Activated T-cell treated with anti-CD3 and anti-CD28 coated beads, Interleukin-2, amount 50 U/mL, for 4 hours (primary cell): ENCODE data around the gene KREMEN1. TPM values are rescaled to one million over a fixed set of nuclear protein-coding genes. Genes with fewer than 3 reads are reported as not detected.
"Not testable (repeated sequence)": the region's sequence is repeated elsewhere in the genome, so short reads cannot be mapped to it uniquely, and the experiment has no call there.

Source experiments
- ATAC-seq, 2 donors: fragments of 200-7000 bp; cut with Tn5 transposase; one replicate each; pipeline ENCODE4 v1.10.0; 2021
- DNase-seq: peaks from one replicate; pipeline ENCODE4 v3.0.0-alpha.2; 2020
- H3K27me3 Mint-ChIP-seq: one replicate; pipeline ENCODE4 v1.8.0; 2021; ENCODE audit warnings: low read depth, mixed read lengths
- H3K36me3 Mint-ChIP-seq: one replicate; pipeline ENCODE4 v1.8.0; 2022; ENCODE audit warnings: mixed read lengths; ENCODE audit not compliant: insufficient read depth
- H3K4me1 Mint-ChIP-seq: one replicate; pipeline ENCODE4 v1.8.0; 2021; ENCODE audit warnings: low read depth, mixed read lengths
- H3K4me3 Mint-ChIP-seq: one replicate; pipeline ENCODE4 v1.8.0; 2021; ENCODE audit warnings: mild to moderate bottlenecking, moderate library complexity, mixed read lengths
- H3K9me3 Mint-ChIP-seq: one replicate; pipeline ENCODE4 v1.8.0; 2021; ENCODE audit warnings: mixed read lengths
- total RNA-seq, 3 donors: library from RNA; stranded (reverse); gene quantifications; one replicate each; pipeline ENCODE4 v1.2.1, GENCODE V29; 2021

The KREMEN1 gene
- total RNA-seq, 3 donors from 2014 or later, result 0.03 to 0.33 (median 0.03) TPM

DNA sequence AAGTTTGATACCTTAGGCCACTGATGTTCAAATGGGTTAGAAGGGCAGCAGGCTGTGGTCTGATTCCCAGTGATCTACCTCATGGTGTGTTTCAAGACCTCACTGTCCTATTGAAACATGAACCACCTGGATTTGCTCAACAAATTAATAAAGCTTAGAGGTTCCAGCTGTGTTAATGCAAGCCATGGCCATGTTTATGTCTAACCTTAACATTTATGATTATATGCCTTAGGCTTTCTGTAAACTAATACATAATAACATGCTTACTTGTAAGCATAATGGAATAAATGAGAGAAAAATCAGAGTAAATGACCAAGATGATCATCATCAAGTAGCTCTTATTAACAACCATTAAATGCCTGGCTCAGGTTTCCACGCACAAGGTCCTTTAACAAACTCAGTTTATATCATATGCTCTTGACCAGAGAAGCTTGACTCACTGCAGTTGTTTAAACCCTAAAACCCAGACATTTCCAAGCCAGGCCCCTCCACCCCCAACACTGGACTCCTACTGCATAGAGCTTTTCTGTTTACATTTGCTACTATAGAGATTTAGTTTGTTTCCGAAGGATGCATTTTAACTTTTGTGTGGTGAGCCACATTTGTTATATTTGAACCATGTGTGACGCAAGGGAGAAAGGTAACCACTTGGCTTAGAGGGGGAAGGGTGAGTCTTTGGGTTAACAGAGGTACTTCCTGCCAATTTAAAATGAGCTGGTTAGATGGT, 43.7 kb downstream of the KREMEN1 start:
- no peak for DNase-seq
- Mint-ChIP-seq H3K27me3 (peaks cover 55% of the 10 kb centered on the region), H3K4me1 (no peaks in the 10 kb centered on the region), H3K4me3 (no peak overlapping the region), H3K9me3 (peaks cover 8% of the 10 kb centered on the region), H3K36me3 (no peaks in the 10 kb centered on the region)
- no peak for ATAC-seq

- Mint-ChIP-seq H3K36me3 (no peaks in the 10 kb centered on the region), H3K9me3 (peaks cover 8% of the 10 kb centered on the region), H3K4me1 (no peaks in the 10 kb centered on the region), H3K4me3 (no peak overlapping the region), H3K27me3 (peaks cover 49% of the 10 kb centered on the region)
- DNase-seq (no peak), ATAC-seq (no peak)
Measured at GRCh38 chr22:29117799-29118477, 45.1 kb downstream of the KREMEN1 start.

- not testable (repeated sequence) for ATAC-seq, DNase-seq
Measured at GRCh38 chr22:29120098-29120912, 47.5 kb downstream of the KREMEN1 start.

GRCh38 chr22:29121124-29121523, 48.3 kb downstream of the KREMEN1 start:
- Mint-ChIP-seq H3K4me3 (no peak overlapping the region), H3K4me1 (no peaks in the 10 kb centered on the region), H3K9me3 (peaks cover 8% of the 10 kb centered on the region), H3K36me3 (no peaks in the 10 kb centered on the region), H3K27me3 (peaks cover 27% of the 10 kb centered on the region)
- DNase-seq (no peak), ATAC-seq (no peak)

More at GRCh38 chr22:29120098-29120912, 47.5 kb downstream of the KREMEN1 start:
- H3K27me3 Mint-ChIP-seq, result peaks cover 35% of the 10 kb centered on the region
- H3K9me3 Mint-ChIP-seq, H3K4me1 Mint-ChIP-seq, H3K36me3 Mint-ChIP-seq, H3K4me3 Mint-ChIP-seq: not testable (repeated sequence)

DNA sequence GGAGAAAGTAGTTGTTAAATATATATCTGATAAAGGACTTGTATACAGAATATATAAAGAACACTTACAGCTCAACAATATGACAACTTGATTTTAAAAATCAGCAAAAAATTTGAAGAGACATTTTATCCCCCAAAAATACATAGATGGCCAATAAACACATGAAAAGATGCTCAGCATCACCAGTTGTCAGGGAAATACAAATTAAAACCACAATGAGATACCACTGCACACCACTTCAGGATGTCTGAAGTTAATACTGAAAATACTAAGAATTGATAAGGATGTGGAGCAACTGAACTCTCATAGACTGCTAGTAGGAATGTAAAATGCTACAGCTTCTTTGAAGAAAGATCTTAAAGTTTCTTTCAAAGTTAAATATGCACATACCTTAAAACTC, 49.2 kb downstream of the KREMEN1 start:
- no peak overlapping the region for H3K4me3 Mint-ChIP-seq
- H3K9me3 Mint-ChIP-seq, result peaks cover 8% of the 10 kb centered on the region
- no peaks in the 10 kb centered on the region for H3K36me3 Mint-ChIP-seq
- ATAC-seq (no peak), DNase-seq (no peak)
- H3K27me3 Mint-ChIP-seq, result peaks cover 22% of the 10 kb centered on the region
- no peaks in the 10 kb centered on the region for H3K4me1 Mint-ChIP-seq

DNA sequence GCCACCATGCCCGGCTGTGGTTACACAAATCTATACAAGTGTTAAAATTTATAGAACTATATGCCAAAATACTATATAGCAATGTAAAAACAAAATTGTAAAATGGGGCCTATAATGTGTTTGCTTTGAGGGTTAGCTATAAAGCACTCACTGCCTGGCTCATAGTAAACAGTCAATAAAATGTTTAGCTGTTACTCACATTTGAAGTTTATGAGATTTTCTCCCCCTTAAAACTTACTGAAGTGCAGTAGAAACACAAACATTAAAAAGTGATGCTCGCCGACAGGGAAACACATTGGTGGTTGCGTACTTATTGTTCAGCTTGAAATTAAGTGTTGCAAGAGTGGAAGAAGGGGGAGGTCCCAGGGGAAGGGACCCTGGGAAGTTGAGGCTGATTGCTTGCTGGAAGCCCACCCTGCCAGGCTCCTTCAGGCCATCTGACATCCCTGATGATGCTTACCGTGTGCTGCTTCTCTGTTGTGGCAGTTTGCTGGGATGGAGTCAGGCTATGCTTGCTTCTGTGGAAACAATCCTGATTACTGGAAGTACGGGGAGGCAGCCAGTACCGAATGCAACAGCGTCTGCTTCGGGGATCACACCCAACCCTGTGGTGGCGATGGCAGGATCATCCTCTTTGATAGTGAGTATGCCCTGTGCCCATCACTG, 52.1 kb downstream of the KREMEN1 start:
- no peak for ATAC-seq

GRCh38 chr22:29125443-29125778, 52.6 kb downstream of the KREMEN1 start:
- Mint-ChIP-seq H3K4me1 (no peaks in the 10 kb centered on the region), H3K9me3 (no peaks in the 10 kb centered on the region), H3K27me3 (peaks cover 3% of the 10 kb centered on the region), H3K36me3 (no peaks in the 10 kb centered on the region), H3K4me3 (no peak overlapping the region)
- DNase-seq (no peak), ATAC-seq (no peak)

More for the DNA sequence above, 52.1 kb downstream of the KREMEN1 start:
- H3K4me3 Mint-ChIP-seq, result no peak overlapping the region
- DNase-seq, result no peak
- H3K4me1 Mint-ChIP-seq, result no peaks in the 10 kb centered on the region
- H3K9me3 Mint-ChIP-seq, result peaks cover under 1% of the 10 kb centered on the region
- no peaks in the 10 kb centered on the region for H3K36me3 Mint-ChIP-seq
- H3K27me3 Mint-ChIP-seq, result peaks cover 4% of the 10 kb centered on the region

GRCh38 chr22:29125844-29126243, 53.0 kb downstream of the KREMEN1 start:
- H3K9me3 Mint-ChIP-seq, result no peaks in the 10 kb centered on the region

GRCh38 chr22:29126670-29127395, 54.0 kb downstream of the KREMEN1 start:
- Mint-ChIP-seq H3K36me3 (no peaks in the 10 kb centered on the region), H3K4me3 (no peak overlapping the region), H3K27me3 (no peaks in the 10 kb centered on the region), H3K4me1 (no peaks in the 10 kb centered on the region), H3K9me3 (no peaks in the 10 kb centered on the region)
- ATAC-seq (no peak), DNase-seq (no peak)

More at GRCh38 chr22:29125844-29126243, 53.0 kb downstream of the KREMEN1 start:
- no peaks in the 10 kb centered on the region for H3K36me3 Mint-ChIP-seq
- DNase-seq (no peak), ATAC-seq (no peak)
- H3K4me1 Mint-ChIP-seq, result no peaks in the 10 kb centered on the region
- H3K27me3 Mint-ChIP-seq, result peaks cover 2% of the 10 kb centered on the region
- H3K4me3 Mint-ChIP-seq, result no peak overlapping the region

DNA sequence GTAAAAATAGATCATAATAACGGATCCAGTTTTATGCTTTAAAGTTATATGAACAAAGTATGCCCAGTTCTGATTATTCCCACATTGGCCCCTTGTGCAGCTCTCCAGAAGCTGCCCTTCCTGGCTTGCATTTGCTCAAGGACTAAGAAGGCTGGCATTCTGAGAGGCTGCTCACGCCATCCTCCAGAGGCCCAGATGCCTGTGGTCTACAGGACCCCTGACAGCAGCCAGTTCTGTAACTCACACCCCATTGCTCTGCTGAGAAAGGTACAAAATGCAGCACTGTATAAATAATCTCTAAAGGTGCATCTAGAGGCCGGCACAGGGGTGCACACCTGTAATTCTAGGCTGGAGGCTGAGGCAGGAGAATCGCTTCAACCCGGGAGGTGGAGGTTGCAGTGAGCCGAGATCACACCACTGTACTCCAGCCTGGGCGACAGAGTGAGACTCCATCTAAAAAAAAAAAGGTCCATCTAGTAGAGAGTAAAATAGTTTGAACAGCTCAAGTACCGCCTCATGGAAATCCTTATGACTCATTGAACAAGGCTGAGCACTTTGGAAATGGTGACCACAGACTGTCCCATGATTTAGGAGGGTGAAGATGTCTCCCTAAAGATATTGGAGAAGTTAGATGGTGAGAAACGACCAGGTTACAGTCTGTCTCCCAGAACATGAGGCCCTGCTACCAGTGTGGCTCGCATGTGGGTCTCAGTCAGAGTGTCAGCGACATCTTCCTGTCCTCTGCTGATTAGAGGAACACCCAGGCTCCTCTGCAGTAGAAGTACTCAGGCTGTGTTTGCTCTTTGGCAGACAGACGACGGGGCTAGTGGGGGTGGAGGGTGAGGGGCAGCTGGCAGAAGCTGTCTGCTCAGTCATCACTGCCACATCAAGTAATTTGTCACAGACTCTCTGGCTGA, 56.3 kb downstream of the KREMEN1 start:
- H3K36me3 Mint-ChIP-seq, result no peaks in the 10 kb centered on the region
- H3K9me3 Mint-ChIP-seq, result peaks cover 4% of the 10 kb centered on the region
- no peak for DNase-seq
- H3K27me3 Mint-ChIP-seq, result peaks cover 7% of the 10 kb centered on the region
- ATAC-seq, result no peak
- H3K4me1 Mint-ChIP-seq, result no peaks in the 10 kb centered on the region
- H3K4me3 Mint-ChIP-seq, result no peak overlapping the region

- DNase-seq (no peak), ATAC-seq (no peak)
- H3K4me3 Mint-ChIP-seq, result no peak overlapping the region
- no peaks in the 10 kb centered on the region for H3K4me1 Mint-ChIP-seq
- peaks cover 13% of the 10 kb centered on the region for H3K27me3 Mint-ChIP-seq
- H3K36me3 Mint-ChIP-seq, result no peaks in the 10 kb centered on the region
- H3K9me3 Mint-ChIP-seq, result peaks cover 4% of the 10 kb centered on the region
Measured at GRCh38 chr22:29129808-29130140, 56.9 kb downstream of the KREMEN1 start.

- Mint-ChIP-seq H3K27me3 (peaks cover 14% of the 10 kb centered on the region), H3K36me3 (no peaks in the 10 kb centered on the region), H3K9me3 (peaks cover 4% of the 10 kb centered on the region), H3K4me1 (no peaks in the 10 kb centered on the region), H3K4me3 (no peak overlapping the region)
- ATAC-seq, result no peak
- DNase-seq, result no peak
Measured at GRCh38 chr22:29130476-29130875, 57.6 kb downstream of the KREMEN1 start.

GRCh38 chr22:29133603-29134133, 60.8 kb downstream of the KREMEN1 start:
- no peak overlapping the region for H3K4me3 Mint-ChIP-seq
- peaks cover 4% of the 10 kb centered on the region for H3K9me3 Mint-ChIP-seq
- H3K27me3 Mint-ChIP-seq, result peaks cover 17% of the 10 kb centered on the region
- ATAC-seq (no peak), DNase-seq (no peak)
- no peaks in the 10 kb centered on the region for H3K4me1 Mint-ChIP-seq
- H3K36me3 Mint-ChIP-seq, result no peaks in the 10 kb centered on the region
